Measurements from ENCODE around the gene PSAP. TPM values are rescaled to one million over a fixed set of nuclear protein-coding genes. Genes with fewer than 3 reads are reported as not detected.

Gene PSAP
- polyA plus RNA-seq, 1 donor from 2014 or later, result 651 TPM

DNA sequence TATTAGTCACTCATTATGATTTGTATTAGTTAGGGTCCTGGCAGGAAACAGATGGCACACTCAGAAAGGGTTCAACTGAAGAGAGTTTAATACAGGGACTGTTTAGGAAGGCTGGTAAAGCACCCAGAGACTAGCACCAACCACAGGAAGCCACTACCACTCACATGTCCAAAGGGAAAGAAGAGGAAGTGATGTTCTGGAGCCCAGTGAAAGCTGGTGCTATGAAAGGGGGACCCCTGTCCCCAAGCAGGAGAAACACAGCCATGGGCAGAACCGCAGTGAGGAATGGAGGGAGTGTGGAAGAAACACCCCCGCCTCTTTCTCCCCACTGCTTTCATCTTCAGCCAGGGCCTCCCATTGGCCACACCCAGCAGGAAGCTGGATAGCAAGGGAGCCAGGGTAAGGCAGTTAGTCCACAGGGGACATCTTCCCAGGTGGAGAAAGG is 74.5 kb downstream of the PSAP start:
- Histone ChIP-seq H3K36me3 (ENCODE audit: insufficient read depth, low read length) (no peaks in the 10 kb centered on the region), H3K27me3 (ENCODE audit: insufficient read depth, low read depth, low read length) (peaks cover 24% of the 10 kb centered on the region), H3F3A (ENCODE audit: insufficient read depth, low read length, poor library complexity, severe bottlenecking) (no peaks in the 10 kb centered on the region), H3K9me3 (ENCODE audit: low read length) (no peaks in the 10 kb centered on the region), H3K4me2 (ENCODE audit: low read length) (no peak overlapping the region), H3K27ac (ENCODE audit: low read length) (no peak overlapping the region), H3K9ac (ENCODE audit: low read length) (no peak overlapping the region), H4K20me1 (ENCODE audit: insufficient read depth) (no peaks in the 10 kb centered on the region), H3K79me2 (replicated peaks; ENCODE audit: insufficient read depth, low read length) (no peaks in the 10 kb centered on the region), H3K4me3 (ENCODE audit: low read length) (no peak overlapping the region), H3K9me2 (ENCODE audit: insufficient read depth, low read length) (no peaks in the 10 kb centered on the region), H2AFZ (ENCODE audit: low read depth, low read length) (no peak overlapping the region)
- TF ChIP-seq MXI1 (conservative IDR thresholded peaks at IDR 0.05; ENCODE audit: poor library complexity, severe bottlenecking), result no peak
- TF ChIP-seq REST (IDR thresholded peaks at IDR 0.05; ENCODE audit: borderline replicate concordance), result no peak
- TF ChIP-seq EZH2 (IDR thresholded peaks at IDR 0.05; ENCODE audit: borderline replicate concordance, insufficient read depth, low read length, poor library complexity, severe bottlenecking), result no peak
- TF ChIP-seq SMC3 (conservative IDR thresholded peaks at IDR 0.05; ENCODE audit: poor library complexity), result no peak
- no peak for TF ChIP-seq POLR2AphosphoS5 (IDR thresholded peaks at IDR 0.05)
- TF ChIP-seq TAF1 (IDR thresholded peaks at IDR 0.05; ENCODE audit: low read depth), result no peak
- no peak for TF ChIP-seq EP300 (conservative IDR thresholded peaks at IDR 0.05; ENCODE audit: poor library complexity, severe bottlenecking)
- TF ChIP-seq RAD21 (conservative IDR thresholded peaks at IDR 0.05), result no peak
- no peak for TF ChIP-seq CTCF (IDR thresholded peaks at IDR 0.05; ENCODE audit: poor library complexity, severe bottlenecking)

- Histone ChIP-seq H3K27ac (ENCODE audit: low read length) (no peak overlapping the region), H3K9ac (ENCODE audit: low read length) (no peak overlapping the region), H2AFZ (ENCODE audit: low read depth, low read length) (no peak overlapping the region), H3K79me2 (replicated peaks; ENCODE audit: insufficient read depth, low read length) (no peaks in the 10 kb centered on the region), H3K9me3 (ENCODE audit: low read length) (no peaks in the 10 kb centered on the region), H3F3A (ENCODE audit: insufficient read depth, low read length, poor library complexity, severe bottlenecking) (no peaks in the 10 kb centered on the region), H4K20me1 (ENCODE audit: insufficient read depth) (no peaks in the 10 kb centered on the region), H3K4me3 (ENCODE audit: low read length) (no peak overlapping the region), H3K9me2 (ENCODE audit: insufficient read depth, low read length) (no peaks in the 10 kb centered on the region), H3K4me2 (ENCODE audit: low read length) (no peak overlapping the region), H3K27me3 (ENCODE audit: insufficient read depth, low read depth, low read length) (peaks cover 24% of the 10 kb centered on the region), H3K36me3 (ENCODE audit: insufficient read depth, low read length) (no peaks in the 10 kb centered on the region)
- no peak for TF ChIP-seq SMC3 (conservative IDR thresholded peaks at IDR 0.05; ENCODE audit: poor library complexity)
- no peak for TF ChIP-seq CTCF (IDR thresholded peaks at IDR 0.05; ENCODE audit: poor library complexity, severe bottlenecking)
- no peak for TF ChIP-seq POLR2AphosphoS5 (IDR thresholded peaks at IDR 0.05)
- TF ChIP-seq REST (IDR thresholded peaks at IDR 0.05; ENCODE audit: borderline replicate concordance), result no peak
- TF ChIP-seq EP300 (conservative IDR thresholded peaks at IDR 0.05; ENCODE audit: poor library complexity, severe bottlenecking), result no peak
Observed at GRCh38 chr10:71774916-71775702, 75.9 kb downstream of the PSAP start.

All from neural cell (in vitro differentiated cells).